Stimulated activated CD8-positive, alpha-beta memory T cell treated with anti-CD3 and anti-CD28 coated beads, Interleukin-15, amount 100 ng/mL, for 4 hours (primary cell): Measurements from ENCODE around the gene DNAJC15.

ENCODE experiments used
- DNase-seq, 2 donors: peaks; one replicate each; pipeline ENCODE4 v3.0.0-alpha.2; 2020; ENCODE audit warnings: low read depth in 2 of 2

DNAJC15 gene

GRCh38 chr13:43154156-43154651, 130.8 kb downstream of the DNAJC15 start:
- no peak for DNase-seq

DNA sequence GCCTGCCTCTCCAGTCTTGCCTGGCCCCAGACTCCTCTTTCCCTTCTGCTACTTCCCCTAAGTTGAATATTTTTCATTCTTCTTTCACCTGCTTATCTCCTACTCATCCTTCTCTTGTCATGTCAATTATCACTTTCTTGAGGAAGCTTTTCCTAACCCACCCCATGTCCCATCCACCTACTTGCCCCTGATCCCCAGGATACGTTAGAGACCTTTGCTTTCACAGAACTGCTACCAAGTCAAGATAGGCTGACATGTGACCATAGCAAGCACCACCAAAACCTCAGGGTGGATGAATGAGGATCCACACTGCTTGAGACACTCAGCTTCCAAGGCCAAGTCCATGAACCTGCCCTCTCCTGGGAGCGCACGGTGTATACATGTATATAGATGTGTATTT, 131.5 kb downstream of the DNAJC15 start:
- no peak for DNase-seq

- no peak for DNase-seq
Observed at GRCh38 chr13:43156916-43157315, 133.5 kb downstream of the DNAJC15 start.

DNA sequence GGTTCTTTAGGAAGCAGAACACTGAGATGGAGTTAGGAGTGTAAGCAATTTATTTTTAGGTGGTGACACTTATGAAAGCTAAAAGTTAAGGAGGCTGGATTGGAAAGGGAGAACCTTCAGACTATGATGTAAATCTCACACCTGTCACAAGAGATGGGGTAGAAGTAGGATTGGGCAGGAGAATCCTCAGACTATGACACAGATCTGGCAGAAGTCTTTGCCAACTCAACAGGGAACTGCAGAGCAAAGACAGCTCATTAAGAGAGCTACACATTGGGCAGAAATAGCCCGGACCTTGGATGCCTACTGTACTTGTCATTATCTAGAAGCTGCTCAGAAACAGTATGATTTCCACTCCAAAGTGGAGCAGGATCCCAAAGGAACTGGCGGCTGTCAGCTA, 134.4 kb downstream of the DNAJC15 start:
- no peak for DNase-seq

DNA sequence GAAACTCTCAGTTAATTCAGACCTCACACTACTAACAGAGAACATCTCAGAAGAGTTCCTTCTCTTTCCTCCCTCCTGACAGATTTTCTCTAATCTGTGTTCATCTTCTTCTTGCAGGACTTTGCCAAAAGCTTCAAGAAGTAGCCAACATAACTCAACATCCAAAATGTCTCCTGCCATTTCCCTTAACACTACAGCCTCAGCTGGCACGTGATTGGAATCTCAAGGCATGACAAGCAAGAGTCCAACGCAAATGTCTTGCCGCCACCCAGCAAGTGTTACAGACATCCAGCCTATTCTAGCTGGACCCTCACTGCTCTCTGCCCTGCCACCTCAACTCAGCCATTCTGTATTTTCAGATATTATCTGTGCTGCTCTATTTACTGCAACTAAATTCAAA, 135.1 kb downstream of the DNAJC15 start:
- DNase-seq, result no peak

DNA sequence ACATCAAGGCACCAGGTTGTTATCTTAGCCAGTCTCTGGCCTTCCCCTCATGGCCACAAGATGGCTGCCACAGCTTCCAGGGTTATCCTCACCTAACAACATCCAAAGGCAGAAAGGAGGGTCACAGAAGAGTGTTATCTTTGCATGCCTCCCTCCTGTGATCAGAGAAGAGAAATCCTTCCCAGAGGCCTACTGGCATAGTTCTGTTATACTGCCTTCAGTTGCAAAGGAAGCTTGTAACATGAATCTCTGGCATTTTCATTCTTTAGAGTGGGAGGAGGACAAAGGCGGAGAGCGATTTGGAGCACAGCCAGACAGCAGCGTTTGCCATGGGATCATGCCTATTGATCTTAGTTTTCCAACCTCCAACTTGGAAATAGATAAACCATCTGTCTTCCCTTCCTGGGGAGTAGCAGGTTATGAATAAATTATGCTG, 135.7 kb downstream of the DNAJC15 start:
- DNase-seq, result no peak
